H1 (cell line): ENCODE measurements around the gene KDM6B. TPM values are rescaled to one million over a fixed set of nuclear protein-coding genes. Genes with fewer than 3 reads are reported as not detected.

ENCODE experiments used
- ASH2L ChIP-seq: fragments of 200-600, 300-600 bp; sonication (generic); IDR thresholded peaks from one replicate; pipeline ENCODE4 v1.7.1; 2017; ENCODE audit warnings: low read length
- CEBPB ChIP-seq: IDR thresholded peaks from 2 replicates; pipeline ENCODE4 v1.6.1; 2012; ENCODE audit warnings: low read depth, low read length
- KDM5A ChIP-seq: fragments of 200-600 bp; IDR thresholded peaks from 2 replicates; pipeline ENCODE4 v1.7.1; 2012; ENCODE audit warnings: mild to moderate bottlenecking, low read length, inconsistent platforms, mixed read lengths
- SRF ChIP-seq: IDR thresholded peaks from 2 replicates; pipeline ENCODE4 v1.6.1; 2011; ENCODE audit warnings: mild to moderate bottlenecking, low read depth, low read length, moderate library complexity
- polyA plus RNA-seq, 7 experiments: library from polyadenylated mRNA; depleted of rRNA in 3 of 7; stranded (reverse) in 5 of 7; unstranded in 2 of 7; fragments of >200 nt in 5 of 7; fragments of 200-250 nt in 2 of 7; gene quantifications; 1 replicate in 5 of 7; 2 replicates in 1 of 7; 4 replicates in 1 of 7; pipeline versions ENCODE4 v1.2.1 to v1.2.3, GENCODE V29; 2011 to 2013; ENCODE audit warnings: missing spikeins in 2 of 7, mixed read lengths in 2 of 7
- total RNA-seq: library from RNA; stranded (reverse); fragmentation: NEBNext Ultra II Directional; extraction: Animal tissue kit (Norgen Biotek cat#: 25700); gene quantifications from 2 replicates; pipeline ENCODE4 v1.2.1, GENCODE V29; 2021
- TF ChIP-seq, protein P1 (sequence below): fragments of 300-600 bp; sonication (generic); IDR thresholded peaks from 2 replicates; pipeline ENCODE4 v1.7.1; 2012; ENCODE audit warnings: low read length, moderate library complexity, mild to moderate bottlenecking, inconsistent platforms; ENCODE audit not compliant: insufficient replicate concordance
- TF ChIP-seq, protein P2 (sequence below): IDR thresholded peaks from 2 replicates; pipeline ENCODE4 v1.6.1; 2012; ENCODE audit warnings: inconsistent platforms
- TF ChIP-seq, protein P3 (sequence below): IDR thresholded peaks from 2 replicates; pipeline ENCODE4 v1.6.1; 2012; ENCODE audit warnings: low read length, inconsistent platforms

Gene KDM6B
- total and polyA plus RNA-seq, 2 of the 8 experiments (the other 6 are each of a cell fraction or from before 2014, with no cell fraction given) = 0.48 to 3.7 TPM

DNA sequence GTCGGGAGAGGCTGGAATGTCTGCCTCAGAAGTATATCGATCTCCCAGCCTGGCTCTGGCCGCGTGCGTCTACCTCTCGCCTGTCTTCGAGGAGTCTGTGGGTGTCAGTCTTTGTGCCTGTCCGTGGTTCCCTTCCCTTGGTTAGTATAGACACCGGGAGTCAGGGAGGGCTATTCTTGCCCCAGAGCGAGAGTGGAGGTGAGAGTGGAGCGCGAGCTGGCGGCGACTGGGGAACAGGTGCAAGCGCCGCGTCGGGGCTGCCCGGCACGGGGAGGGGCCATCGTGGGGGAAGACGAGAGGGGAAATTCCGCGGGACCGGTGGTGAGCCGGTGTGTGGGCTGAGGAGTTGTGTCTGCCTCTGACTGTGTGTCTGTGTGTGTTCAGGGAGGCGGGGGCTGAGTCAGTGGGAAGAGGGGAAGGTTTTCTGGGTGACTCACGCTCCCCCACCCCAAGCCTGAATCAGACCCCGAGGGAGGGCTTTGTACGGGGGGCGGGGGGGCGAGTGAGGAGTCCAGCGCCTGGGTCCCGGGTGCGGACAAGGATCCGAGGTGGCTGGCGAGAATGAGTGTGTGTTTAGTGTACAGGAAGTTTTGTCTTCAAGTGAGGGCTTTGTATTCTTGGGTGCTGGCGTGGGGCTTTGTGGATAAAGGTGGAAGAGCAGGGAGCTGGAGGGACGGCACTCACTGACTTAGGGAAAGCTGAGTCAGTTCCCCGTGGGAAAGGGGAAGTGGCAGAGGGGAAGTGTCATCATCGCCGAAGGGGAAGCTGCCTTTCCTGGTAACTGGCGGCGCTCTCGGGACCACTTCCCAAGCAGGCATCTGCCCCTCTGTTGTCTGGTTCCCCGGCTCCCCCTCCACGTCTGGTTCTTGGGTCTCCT lies 8.6 kb downstream of the KDM6B start (continued):
- TF ChIP-seq, protein P1, sequence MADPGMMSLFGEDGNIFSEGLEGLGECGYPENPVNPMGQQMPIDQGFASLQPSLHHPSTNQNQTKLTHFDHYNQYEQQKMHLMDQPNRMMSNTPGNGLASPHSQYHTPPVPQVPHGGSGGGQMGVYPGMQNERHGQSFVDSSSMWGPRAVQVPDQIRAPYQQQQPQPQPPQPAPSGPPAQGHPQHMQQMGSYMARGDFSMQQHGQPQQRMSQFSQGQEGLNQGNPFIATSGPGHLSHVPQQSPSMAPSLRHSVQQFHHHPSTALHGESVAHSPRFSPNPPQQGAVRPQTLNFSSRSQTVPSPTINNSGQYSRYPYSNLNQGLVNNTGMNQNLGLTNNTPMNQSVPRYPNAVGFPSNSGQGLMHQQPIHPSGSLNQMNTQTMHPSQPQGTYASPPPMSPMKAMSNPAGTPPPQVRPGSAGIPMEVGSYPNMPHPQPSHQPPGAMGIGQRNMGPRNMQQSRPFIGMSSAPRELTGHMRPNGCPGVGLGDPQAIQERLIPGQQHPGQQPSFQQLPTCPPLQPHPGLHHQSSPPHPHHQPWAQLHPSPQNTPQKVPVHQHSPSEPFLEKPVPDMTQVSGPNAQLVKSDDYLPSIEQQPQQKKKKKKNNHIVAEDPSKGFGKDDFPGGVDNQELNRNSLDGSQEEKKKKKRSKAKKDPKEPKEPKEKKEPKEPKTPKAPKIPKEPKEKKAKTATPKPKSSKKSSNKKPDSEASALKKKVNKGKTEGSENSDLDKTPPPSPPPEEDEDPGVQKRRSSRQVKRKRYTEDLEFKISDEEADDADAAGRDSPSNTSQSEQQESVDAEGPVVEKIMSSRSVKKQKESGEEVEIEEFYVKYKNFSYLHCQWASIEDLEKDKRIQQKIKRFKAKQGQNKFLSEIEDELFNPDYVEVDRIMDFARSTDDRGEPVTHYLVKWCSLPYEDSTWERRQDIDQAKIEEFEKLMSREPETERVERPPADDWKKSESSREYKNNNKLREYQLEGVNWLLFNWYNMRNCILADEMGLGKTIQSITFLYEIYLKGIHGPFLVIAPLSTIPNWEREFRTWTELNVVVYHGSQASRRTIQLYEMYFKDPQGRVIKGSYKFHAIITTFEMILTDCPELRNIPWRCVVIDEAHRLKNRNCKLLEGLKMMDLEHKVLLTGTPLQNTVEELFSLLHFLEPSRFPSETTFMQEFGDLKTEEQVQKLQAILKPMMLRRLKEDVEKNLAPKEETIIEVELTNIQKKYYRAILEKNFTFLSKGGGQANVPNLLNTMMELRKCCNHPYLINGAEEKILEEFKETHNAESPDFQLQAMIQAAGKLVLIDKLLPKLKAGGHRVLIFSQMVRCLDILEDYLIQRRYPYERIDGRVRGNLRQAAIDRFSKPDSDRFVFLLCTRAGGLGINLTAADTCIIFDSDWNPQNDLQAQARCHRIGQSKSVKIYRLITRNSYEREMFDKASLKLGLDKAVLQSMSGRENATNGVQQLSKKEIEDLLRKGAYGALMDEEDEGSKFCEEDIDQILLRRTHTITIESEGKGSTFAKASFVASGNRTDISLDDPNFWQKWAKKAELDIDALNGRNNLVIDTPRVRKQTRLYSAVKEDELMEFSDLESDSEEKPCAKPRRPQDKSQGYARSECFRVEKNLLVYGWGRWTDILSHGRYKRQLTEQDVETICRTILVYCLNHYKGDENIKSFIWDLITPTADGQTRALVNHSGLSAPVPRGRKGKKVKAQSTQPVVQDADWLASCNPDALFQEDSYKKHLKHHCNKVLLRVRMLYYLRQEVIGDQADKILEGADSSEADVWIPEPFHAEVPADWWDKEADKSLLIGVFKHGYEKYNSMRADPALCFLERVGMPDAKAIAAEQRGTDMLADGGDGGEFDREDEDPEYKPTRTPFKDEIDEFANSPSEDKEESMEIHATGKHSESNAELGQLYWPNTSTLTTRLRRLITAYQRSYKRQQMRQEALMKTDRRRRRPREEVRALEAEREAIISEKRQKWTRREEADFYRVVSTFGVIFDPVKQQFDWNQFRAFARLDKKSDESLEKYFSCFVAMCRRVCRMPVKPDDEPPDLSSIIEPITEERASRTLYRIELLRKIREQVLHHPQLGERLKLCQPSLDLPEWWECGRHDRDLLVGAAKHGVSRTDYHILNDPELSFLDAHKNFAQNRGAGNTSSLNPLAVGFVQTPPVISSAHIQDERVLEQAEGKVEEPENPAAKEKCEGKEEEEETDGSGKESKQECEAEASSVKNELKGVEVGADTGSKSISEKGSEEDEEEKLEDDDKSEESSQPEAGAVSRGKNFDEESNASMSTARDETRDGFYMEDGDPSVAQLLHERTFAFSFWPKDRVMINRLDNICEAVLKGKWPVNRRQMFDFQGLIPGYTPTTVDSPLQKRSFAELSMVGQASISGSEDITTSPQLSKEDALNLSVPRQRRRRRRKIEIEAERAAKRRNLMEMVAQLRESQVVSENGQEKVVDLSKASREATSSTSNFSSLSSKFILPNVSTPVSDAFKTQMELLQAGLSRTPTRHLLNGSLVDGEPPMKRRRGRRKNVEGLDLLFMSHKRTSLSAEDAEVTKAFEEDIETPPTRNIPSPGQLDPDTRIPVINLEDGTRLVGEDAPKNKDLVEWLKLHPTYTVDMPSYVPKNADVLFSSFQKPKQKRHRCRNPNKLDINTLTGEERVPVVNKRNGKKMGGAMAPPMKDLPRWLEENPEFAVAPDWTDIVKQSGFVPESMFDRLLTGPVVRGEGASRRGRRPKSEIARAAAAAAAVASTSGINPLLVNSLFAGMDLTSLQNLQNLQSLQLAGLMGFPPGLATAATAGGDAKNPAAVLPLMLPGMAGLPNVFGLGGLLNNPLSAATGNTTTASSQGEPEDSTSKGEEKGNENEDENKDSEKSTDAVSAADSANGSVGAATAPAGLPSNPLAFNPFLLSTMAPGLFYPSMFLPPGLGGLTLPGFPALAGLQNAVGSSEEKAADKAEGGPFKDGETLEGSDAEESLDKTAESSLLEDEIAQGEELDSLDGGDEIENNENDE = no peak
- TF ChIP-seq SRF = no peak
- TF ChIP-seq, protein P2, sequence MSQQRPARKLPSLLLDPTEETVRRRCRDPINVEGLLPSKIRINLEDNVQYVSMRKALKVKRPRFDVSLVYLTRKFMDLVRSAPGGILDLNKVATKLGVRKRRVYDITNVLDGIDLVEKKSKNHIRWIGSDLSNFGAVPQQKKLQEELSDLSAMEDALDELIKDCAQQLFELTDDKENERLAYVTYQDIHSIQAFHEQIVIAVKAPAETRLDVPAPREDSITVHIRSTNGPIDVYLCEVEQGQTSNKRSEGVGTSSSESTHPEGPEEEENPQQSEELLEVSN = peak; percentile 39
- no peak for TF ChIP-seq KDM5A
- no peak for TF ChIP-seq ASH2L
- TF ChIP-seq, protein P3, sequence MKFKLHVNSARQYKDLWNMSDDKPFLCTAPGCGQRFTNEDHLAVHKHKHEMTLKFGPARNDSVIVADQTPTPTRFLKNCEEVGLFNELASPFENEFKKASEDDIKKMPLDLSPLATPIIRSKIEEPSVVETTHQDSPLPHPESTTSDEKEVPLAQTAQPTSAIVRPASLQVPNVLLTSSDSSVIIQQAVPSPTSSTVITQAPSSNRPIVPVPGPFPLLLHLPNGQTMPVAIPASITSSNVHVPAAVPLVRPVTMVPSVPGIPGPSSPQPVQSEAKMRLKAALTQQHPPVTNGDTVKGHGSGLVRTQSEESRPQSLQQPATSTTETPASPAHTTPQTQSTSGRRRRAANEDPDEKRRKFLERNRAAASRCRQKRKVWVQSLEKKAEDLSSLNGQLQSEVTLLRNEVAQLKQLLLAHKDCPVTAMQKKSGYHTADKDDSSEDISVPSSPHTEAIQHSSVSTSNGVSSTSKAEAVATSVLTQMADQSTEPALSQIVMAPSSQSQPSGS = no peak
- TF ChIP-seq CEBPB = no peak
